Nephron (organoid): ENCODE data around the gene CBX2.

Source experiments
- H3K27ac Mint-ChIP-seq, 3 experiments: 2 replicates each; pipeline ENCODE4 v1.8.0; 2020; ENCODE audit warnings: mixed read lengths in 3 of 3, mild to moderate bottlenecking in 2 of 3, moderate library complexity in 1 of 3
- H3K27me3 Mint-ChIP-seq: 2 replicates; pipeline ENCODE4 v1.8.0; 2021; ENCODE audit warnings: low read depth, mild to moderate bottlenecking, moderate library complexity, mixed read lengths
- H3K36me3 Mint-ChIP-seq: 2 replicates; pipeline ENCODE4 v1.8.0; 2020; ENCODE audit warnings: low read depth, mixed read lengths
- H3K4me1 Mint-ChIP-seq: 2 replicates; pipeline ENCODE4 v1.8.0; 2020; ENCODE audit warnings: mixed read lengths
- H3K4me3 Mint-ChIP-seq, 3 experiments: 2 replicates each; pipeline ENCODE4 v1.8.0; 2020; ENCODE audit warnings: mild to moderate bottlenecking in 3 of 3, mixed read lengths in 3 of 3, moderate library complexity in 2 of 3
- H3K9me3 Mint-ChIP-seq: 2 replicates; pipeline ENCODE4 v1.8.0; 2020; ENCODE audit warnings: mixed read lengths
- CTCF ChIP-seq, 3 experiments: fragments of 200-600 bp; sonication (generic); IDR thresholded peaks; one replicate each; pipeline ENCODE4 v1.5.0; 2021; ENCODE audit warnings: antibody characterized with exemption in 3 of 3; ENCODE audit not compliant: unreplicated experiment in 3 of 3

Gene CBX2

GRCh38 chr17:79781736-79782575 lies 4.0 kb downstream of the CBX2 start:
- TF ChIP-seq CTCF (IDR thresholded peaks at IDR 0.05; ENCODE audit: unreplicated experiment in 3 of 3), result no peak
- H3K36me3 Mint-ChIP-seq, result peaks cover 42% of the 10 kb centered on the region

GRCh38 chr17:79783891-79784290 lies 5.9 kb downstream of the CBX2 start:
- peaks cover 42% of the 10 kb centered on the region for H3K36me3 Mint-ChIP-seq
- no peak overlapping the region for H3K27ac Mint-ChIP-seq
- H3K27me3 Mint-ChIP-seq, result peaks cover 39% of the 10 kb centered on the region
- peaks cover 38% of the 10 kb centered on the region for H3K4me1 Mint-ChIP-seq
- H3K9me3 Mint-ChIP-seq, result no peaks in the 10 kb centered on the region
- no peak for TF ChIP-seq CTCF (IDR thresholded peaks at IDR 0.05; ENCODE audit: unreplicated experiment in 3 of 3)
- H3K4me3 Mint-ChIP-seq, result no peak overlapping the region

More at GRCh38 chr17:79781736-79782575, 4.0 kb downstream of the CBX2 start:
- H3K27me3 Mint-ChIP-seq, result peaks cover 20% of the 10 kb centered on the region
- H3K9me3 Mint-ChIP-seq, result no peaks in the 10 kb centered on the region
- no peak overlapping the region for H3K4me3 Mint-ChIP-seq
- peaks cover 38% of the 10 kb centered on the region for H3K4me1 Mint-ChIP-seq
- H3K27ac Mint-ChIP-seq, result no peak overlapping the region

GRCh38 chr17:79784353-79785016 lies 6.5 kb downstream of the CBX2 start:
- H3K36me3 Mint-ChIP-seq, result peaks cover 42% of the 10 kb centered on the region
- H3K4me1 Mint-ChIP-seq, result peaks cover 39% of the 10 kb centered on the region
- H3K9me3 Mint-ChIP-seq, result no peaks in the 10 kb centered on the region
- TF ChIP-seq CTCF (IDR thresholded peaks at IDR 0.05; ENCODE audit: unreplicated experiment in 3 of 3), result no peak
- H3K4me3 Mint-ChIP-seq, result no peak overlapping the region
- H3K27me3 Mint-ChIP-seq, result peaks cover 45% of the 10 kb centered on the region
- H3K27ac Mint-ChIP-seq, result no peak overlapping the region

GRCh38 chr17:79785017-79785899 lies 7.3 kb downstream of the CBX2 start:
- Mint-ChIP-seq H3K4me1 (peaks cover 31% of the 10 kb centered on the region), H3K4me3 (no peak overlapping the region), H3K27ac (no peak overlapping the region), H3K27me3 (peaks cover 50% of the 10 kb centered on the region), H3K36me3 (peaks cover 36% of the 10 kb centered on the region), H3K9me3 (no peaks in the 10 kb centered on the region)
- TF ChIP-seq CTCF (IDR thresholded peaks at IDR 0.05; ENCODE audit: unreplicated experiment in 3 of 3), result no peak

GRCh38 chr17:79785900-79786810 lies 8.2 kb downstream of the CBX2 start:
- peaks cover 27% of the 10 kb centered on the region for H3K36me3 Mint-ChIP-seq
- no peak for TF ChIP-seq CTCF (IDR thresholded peaks at IDR 0.05; ENCODE audit: unreplicated experiment in 3 of 3)
- H3K4me3 Mint-ChIP-seq, result no peak overlapping the region
- peaks cover 25% of the 10 kb centered on the region for H3K4me1 Mint-ChIP-seq
- H3K27me3 Mint-ChIP-seq, result peaks cover 56% of the 10 kb centered on the region
- no peak overlapping the region for H3K27ac Mint-ChIP-seq
- no peaks in the 10 kb centered on the region for H3K9me3 Mint-ChIP-seq
